Thyroid gland (tissue), 4 donors: ENCODE data around the gene DMGDH. TPM values are rescaled to one million over a fixed set of nuclear protein-coding genes. Genes with fewer than 3 reads are reported as not detected.

ENCODE experiments used
- DNase-seq, 2 donors: peaks; one replicate each; pipeline ENCODE4 v3.0.0-alpha.2; 2019
- H3K27ac ChIP-seq, 3 donors: fragments of 200-600 bp; sonication (generic); 1 replicate in 2 of 3; 2 replicates in 1 of 3; pipeline ENCODE4 v1.5.1; 2016 to 2019; ENCODE audit warnings: mild to moderate bottlenecking in 1 of 3, moderate library complexity in 1 of 3
- H3K27me3 ChIP-seq: fragments of 200-600 bp; sonication (generic); one replicate; pipeline ENCODE4 v1.5.1; 2019
- H3K36me3 ChIP-seq, 2 donors: fragments of 200-600 bp; sonication (generic); one replicate each; pipeline ENCODE4 v1.5.1; 2016 to 2019
- H3K4me1 ChIP-seq, 2 donors: fragments of 200-600 bp; sonication (generic); one replicate each; pipeline ENCODE4 v1.5.1; 2017 to 2019
- H3K4me3 ChIP-seq, 3 donors: fragments of 200-600 bp; sonication (generic); replicated peaks in 1 of 3; 1 replicate in 2 of 3; 2 replicates in 1 of 3; pipeline ENCODE4 v1.5.1; 2016; ENCODE audit warnings: mild to moderate bottlenecking in 1 of 3
- H3K9me3 ChIP-seq: fragments of 200-600 bp; sonication (generic); one replicate; pipeline ENCODE4 v1.5.1; 2017
- CTCF ChIP-seq, 6 experiments: fragments of 200-600 bp in 3 of 6; fragments of 450-650 bp in 3 of 6; sonication (generic) in 3 of 6; IDR thresholded peaks; one replicate each; pipeline ENCODE4 v1.5.1; 2016 to 2019; ENCODE audit warnings: antibody characterized with exemption in 6 of 6, mild to moderate bottlenecking in 2 of 6, inconsistent platforms in 1 of 6, moderate library complexity in 1 of 6
- POLR2A ChIP-seq, 2 donors: fragments of 450-650 bp; IDR thresholded peaks; one replicate each; pipeline ENCODE4 v1.6.1; 2017; ENCODE audit warnings: antibody characterized with exemption in 2 of 2, mild to moderate bottlenecking in 2 of 2, moderate library complexity in 1 of 2
- WGBS, 2 donors: methylation state at CpG; one replicate each; pipeline ENCODE4 v1.1.5; 2017; 5-methylcytosine and 5-hydroxymethylcytosine counted together
- intact Hi-C: fragments of 100-400 bp; cut with DNase I; formaldehyde crosslinking; loops from one replicate; pipeline ENCODE4 v1.15.1; 2023
- total RNA-seq, 4 donors: library from RNA; depleted of rRNA; stranded (reverse); fragments of >200 nt; gene quantifications; one replicate each; pipeline ENCODE4 v1.2.3, GENCODE V29; 2016

DMGDH gene
- total RNA-seq, 4 donors from 2014 or later, result 7.0 to 15.9 (median 10.4) TPM

- intact Hi-C loops, result no loop called here
- Histone ChIP-seq H3K27ac (no peak overlapping the region), H3K4me3 (no peak overlapping the region), H3K36me3 (no peaks in the 10 kb centered on the region), H3K27me3 (peaks cover 8% of the 10 kb centered on the region), H3K4me1 (peaks cover 0 to 3% of the 10 kb centered on the region in 2 donors), H3K9me3 (no peaks in the 10 kb centered on the region)
- TF ChIP-seq POLR2A (IDR thresholded peaks at IDR 0.05) (no peak), CTCF (IDR thresholded peaks at IDR 0.05) (no peak)
- DNase-seq, result no peak
- WGBS, 2 donors, result 56 to 61% methylated on average over 15 of the region's 15 CpGs
These were observed 40.3 kb upstream of the DMGDH start for GRCh38 chr5:79109527-79110492.

GRCh38 chr5:79108792-79109191 is 39.3 kb upstream of the DMGDH start:
- H3K27me3 ChIP-seq, result peaks cover 8% of the 10 kb centered on the region
- no peak overlapping the region for H3K4me3 ChIP-seq
- H3K36me3 ChIP-seq, result no peaks in the 10 kb centered on the region
- TF ChIP-seq CTCF (IDR thresholded peaks at IDR 0.05) (no peak), POLR2A (IDR thresholded peaks at IDR 0.05) (no peak)
- H3K9me3 ChIP-seq, result no peaks in the 10 kb centered on the region
- DNase-seq, result no peak
- peaks cover 0 to 3% of the 10 kb centered on the region in 2 donors for H3K4me1 ChIP-seq
- whole genome bisulfite sequencing, 2 donors, result 92 to 98% methylated on average over 5 to 7 of the region's 8 CpGs
- intact Hi-C loops, result no loop called here
- H3K27ac ChIP-seq, result no peak overlapping the region

GRCh38 chr5:79108086-79108485 is 38.6 kb upstream of the DMGDH start:
- no peak overlapping the region for H3K27ac ChIP-seq
- intact Hi-C loops, result no loop called here
- DNase-seq, result no peak
- TF ChIP-seq POLR2A (IDR thresholded peaks at IDR 0.05) (no peak), CTCF (IDR thresholded peaks at IDR 0.05) (no peak)
- no peaks in the 10 kb centered on the region for H3K9me3 ChIP-seq
- no peaks in the 10 kb centered on the region for H3K36me3 ChIP-seq
- no peak overlapping the region for H3K4me3 ChIP-seq
- peaks cover 8% of the 10 kb centered on the region for H3K27me3 ChIP-seq
- peaks cover 0 to 3% of the 10 kb centered on the region in 2 donors for H3K4me1 ChIP-seq
- 73 to 75% methylated on average over 3 of the region's 3 CpGs for WGBS, 2 donors

- Histone ChIP-seq H3K4me1 (peaks cover 0 to 2% of the 10 kb centered on the region in 2 donors), H3K36me3 (no peaks in the 10 kb centered on the region), H3K9me3 (no peaks in the 10 kb centered on the region), H3K4me3 (no peak overlapping the region), H3K27ac (no peak overlapping the region), H3K27me3 (peaks cover 7% of the 10 kb centered on the region)
- TF ChIP-seq POLR2A (IDR thresholded peaks at IDR 0.05) (no peak), CTCF (IDR thresholded peaks at IDR 0.05) (no peak)
- no peak for DNase-seq
- 72 to 75% methylated on average over 7 of the region's 7 CpGs for WGBS, 2 donors
- intact Hi-C loops, result no loop called here
These were observed 37.7 kb upstream of the DMGDH start for GRCh38 chr5:79107020-79107796.
